Neural progenitor cell (in vitro differentiated cells): ENCODE measurements around the gene FOXN3.

ENCODE experiments used
- EZH2phosphoT487 ChIP-seq: fragments of 200-600 bp; sonication (generic); IDR thresholded peaks from 2 replicates; pipeline ENCODE4 v1.6.1; 2017; ENCODE audit warnings: antibody characterized with exemption
- TF ChIP-seq, protein P1 (sequence below): fragments of 200-600 bp; sonication (generic); IDR thresholded peaks from 2 replicates; pipeline ENCODE4 v1.5.1; 2017; ENCODE audit warnings: antibody characterized with exemption, mild to moderate bottlenecking

DNA sequence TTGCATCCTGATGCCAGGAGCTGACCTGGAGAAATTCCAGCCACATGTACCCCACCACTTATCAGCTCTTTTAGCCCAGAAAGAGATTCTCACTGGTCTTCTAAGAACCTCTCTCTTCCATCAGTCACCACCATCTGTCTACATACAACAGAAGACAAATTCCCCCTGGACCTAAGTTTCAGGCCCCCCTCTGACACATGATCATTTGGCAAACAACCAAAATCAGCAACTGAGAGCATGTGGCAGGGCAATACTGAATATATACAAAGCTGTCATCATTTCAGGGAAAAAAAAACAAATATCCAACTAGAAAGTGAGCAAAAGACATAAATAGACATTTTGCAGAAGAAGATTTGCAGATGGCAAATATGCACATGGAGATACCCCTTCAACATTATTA, 180.2 kb downstream of the FOXN3 start:
- TF ChIP-seq EZH2phosphoT487: no peak
- TF ChIP-seq, protein P1, sequence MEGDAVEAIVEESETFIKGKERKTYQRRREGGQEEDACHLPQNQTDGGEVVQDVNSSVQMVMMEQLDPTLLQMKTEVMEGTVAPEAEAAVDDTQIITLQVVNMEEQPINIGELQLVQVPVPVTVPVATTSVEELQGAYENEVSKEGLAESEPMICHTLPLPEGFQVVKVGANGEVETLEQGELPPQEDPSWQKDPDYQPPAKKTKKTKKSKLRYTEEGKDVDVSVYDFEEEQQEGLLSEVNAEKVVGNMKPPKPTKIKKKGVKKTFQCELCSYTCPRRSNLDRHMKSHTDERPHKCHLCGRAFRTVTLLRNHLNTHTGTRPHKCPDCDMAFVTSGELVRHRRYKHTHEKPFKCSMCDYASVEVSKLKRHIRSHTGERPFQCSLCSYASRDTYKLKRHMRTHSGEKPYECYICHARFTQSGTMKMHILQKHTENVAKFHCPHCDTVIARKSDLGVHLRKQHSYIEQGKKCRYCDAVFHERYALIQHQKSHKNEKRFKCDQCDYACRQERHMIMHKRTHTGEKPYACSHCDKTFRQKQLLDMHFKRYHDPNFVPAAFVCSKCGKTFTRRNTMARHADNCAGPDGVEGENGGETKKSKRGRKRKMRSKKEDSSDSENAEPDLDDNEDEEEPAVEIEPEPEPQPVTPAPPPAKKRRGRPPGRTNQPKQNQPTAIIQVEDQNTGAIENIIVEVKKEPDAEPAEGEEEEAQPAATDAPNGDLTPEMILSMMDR: no peak
